NCI-H526 (cell line): Measurements from ENCODE around the gene PRPF4.
A peak's percentile ranks its signal among the peaks of the same experiment; 100 is the strongest.
"Not testable (repeated sequence)": the region's sequence is repeated elsewhere in the genome, so short reads cannot be mapped to it uniquely, and the experiment has no call there.

Experiments
- DNase-seq, 2 experiments: peaks; one replicate each; lab custom pipeline; 2025; lab: John Stamatoyannopoulos, UW

The PRPF4 gene

DNA sequence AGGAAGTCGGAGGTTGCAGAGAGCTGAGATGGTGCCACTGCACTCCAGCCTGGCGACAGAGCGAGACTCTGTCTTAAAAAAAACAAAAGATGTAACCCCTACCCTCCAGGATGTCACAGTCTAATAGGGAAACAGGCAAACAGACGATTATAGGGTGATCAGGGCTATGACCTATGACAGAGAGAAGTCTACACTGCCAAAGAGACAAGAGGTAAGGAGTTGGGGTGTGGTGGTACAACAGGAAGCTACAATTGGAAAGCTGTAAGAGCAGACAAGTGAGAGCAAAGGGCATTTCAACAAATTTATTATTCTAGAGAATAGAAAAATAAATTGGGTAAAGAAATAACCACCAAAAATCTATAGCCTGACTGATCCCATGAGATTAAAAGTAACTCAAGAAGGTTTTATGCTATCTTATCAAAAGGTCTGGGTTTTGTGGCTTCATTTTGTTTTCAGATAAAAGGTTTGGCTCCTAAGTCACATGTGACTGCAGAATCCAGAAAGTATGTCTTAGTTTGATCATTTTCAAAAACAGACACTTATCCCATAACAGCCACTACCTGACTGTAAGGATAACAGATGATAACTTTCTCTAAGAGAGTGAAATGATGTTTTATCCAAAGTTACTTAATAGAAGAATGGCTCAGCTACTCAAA is 7.4 kb upstream of the PRPF4 start:
- no peak for DNase-seq

DNA sequence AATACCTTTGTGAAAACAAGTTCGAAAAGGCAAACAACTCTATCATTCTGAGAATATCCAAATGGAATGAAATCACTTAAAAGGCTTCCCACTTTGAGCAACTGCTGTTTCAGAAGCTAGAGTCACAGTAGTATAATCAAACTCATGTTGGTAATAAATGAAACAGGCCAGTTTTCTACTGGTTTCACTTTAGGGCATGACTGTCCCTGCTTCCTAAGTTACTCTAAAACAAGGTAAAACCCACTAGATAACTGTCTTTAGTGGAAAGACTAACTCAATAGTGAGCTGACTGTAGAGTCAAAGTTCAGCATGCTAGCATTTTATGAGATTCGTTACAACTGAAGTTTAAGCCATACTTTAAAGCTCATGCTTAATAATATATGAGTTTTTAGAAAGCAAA is 6.1 kb upstream of the PRPF4 start:
- no peak for DNase-seq

DNA sequence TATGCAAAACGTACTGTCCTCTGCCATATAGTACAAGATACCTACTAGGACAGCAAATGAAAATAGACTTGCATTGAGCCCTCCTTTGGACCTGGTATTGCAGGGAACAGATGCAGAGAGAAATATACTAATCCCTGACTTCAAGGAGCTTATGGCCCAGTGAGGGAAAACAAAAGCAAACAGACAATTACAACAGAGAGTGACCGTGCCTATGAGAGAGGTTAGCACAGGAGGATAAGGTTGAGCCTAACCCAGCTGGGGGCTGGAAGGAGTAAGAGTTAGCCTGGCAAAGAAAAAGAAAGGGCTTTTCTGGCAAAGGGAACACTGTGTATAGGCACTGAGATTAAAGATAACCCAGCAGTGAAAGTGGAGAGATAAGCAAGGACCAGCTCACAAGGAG is 5.6 kb upstream of the PRPF4 start:
- no peak for DNase-seq

DNA sequence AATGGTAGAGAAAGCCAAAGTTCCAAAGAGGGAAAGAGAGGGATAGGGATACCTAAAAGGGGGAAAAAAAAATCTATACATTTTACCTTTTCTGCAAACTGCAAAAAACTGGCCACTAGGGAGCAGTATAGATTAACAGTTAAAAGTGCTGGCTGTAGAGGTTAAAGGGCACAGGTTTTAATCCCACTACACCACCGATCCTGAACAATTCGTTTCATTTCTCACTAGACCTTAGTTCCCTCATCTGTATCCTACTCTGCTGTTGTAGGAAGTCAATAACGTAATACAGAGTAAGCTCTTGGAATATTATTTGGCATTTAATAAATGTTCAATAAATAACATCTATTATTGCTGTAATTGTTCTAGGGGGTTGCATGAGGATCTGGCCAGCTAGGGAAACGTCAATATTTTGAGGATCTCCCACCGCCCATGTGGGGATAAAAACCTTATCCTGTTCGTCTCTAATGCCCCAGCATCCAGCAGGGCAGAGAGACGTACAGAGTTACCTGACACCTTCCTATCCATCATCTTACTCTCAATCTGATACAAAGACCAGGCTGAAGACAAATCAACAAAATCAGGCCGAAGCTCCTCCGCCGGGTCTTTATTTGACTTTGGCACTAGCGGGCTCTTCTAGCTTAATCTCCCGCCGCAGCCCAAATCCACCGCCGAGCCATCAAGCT is 843 bp upstream of the PRPF4 start:
- DNase-seq: peak; percentile 61 to 65

DNA sequence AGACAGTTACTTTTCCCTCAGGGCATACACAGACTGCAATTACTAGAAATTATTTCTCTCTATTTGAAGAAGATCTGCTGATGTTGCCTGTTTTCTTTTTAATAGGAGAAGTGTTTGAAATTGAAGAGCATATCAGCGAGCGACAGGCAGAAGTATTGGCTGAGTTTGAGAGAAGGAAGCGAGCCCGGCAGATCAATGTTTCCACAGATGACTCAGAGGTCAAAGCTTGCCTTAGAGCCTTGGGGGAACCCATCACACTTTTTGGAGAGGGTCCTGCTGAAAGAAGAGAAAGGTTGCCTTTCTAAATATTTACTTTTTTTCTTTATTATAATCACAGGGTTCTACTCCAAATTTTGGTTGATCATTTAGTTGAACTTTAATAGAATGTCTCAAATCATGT is 3.4 kb downstream of the PRPF4 start:
- DNase-seq: no peak

DNA sequence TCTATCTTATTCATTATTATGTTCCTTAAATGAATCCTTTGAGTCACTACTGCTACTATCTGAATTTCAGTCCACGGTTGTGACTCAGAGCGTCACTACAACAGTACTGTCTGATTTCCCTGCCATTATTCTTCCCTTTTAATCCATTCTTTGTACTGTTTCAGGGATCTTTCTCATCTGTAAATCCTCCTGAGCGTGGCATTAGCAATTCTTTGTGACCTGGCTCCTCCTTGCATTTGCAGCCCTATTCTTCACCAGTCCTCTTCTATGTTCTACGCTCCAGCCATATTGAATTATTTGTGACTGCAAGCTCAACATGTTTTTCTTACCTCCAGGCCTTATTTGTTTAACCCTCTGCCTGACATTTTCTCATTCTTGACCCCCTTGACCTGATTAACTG is 5.9 kb downstream of the PRPF4 start:
- no peak for DNase-seq

DNA sequence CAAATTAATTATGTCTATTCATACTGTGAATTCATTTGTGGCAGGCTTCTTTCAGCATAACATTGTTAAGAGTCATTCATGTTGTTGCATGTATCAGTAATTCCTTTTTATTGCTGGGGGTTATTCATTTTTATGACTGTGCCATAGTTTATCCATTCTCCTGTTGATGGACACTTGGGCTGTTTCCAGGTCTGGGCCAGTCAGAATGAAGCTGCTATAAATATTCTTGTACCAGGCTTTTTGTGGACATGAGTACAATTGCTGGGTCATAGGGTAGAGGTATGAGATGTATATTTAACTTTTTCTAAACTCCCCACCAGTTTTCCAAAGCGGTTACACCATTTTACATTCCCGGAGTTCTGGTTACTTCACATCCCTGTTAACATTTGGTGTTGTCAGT is 13.6 kb downstream of the PRPF4 start:
- no peak for DNase-seq

DNA sequence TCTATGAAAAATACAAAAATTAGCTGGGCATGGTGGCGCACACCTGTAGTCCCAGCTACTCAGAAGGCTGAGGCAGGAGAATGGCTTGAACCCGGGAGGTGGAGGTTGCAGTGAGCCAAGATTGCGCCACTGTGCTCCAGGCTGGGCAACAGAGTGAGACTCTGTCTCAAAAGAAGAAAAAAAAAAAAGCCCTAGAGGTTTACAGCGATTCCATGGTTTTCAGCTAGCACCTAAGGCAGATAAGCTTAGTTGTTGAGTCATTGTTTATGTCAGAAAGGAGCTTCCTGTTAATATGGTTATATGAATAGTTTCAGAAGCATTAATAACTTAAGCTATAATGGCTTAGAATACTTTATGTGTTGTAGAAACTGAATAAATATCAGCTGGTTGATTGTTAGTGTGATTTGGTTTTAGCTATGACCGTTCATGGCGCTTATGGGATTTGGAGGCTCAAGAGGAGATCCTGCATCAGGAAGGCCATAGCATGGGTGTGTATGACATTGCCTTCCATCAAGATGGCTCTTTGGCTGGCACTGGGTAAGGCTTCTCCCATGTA is 14.7 kb downstream of the PRPF4 start:
- DNase-seq: no peak

DNA sequence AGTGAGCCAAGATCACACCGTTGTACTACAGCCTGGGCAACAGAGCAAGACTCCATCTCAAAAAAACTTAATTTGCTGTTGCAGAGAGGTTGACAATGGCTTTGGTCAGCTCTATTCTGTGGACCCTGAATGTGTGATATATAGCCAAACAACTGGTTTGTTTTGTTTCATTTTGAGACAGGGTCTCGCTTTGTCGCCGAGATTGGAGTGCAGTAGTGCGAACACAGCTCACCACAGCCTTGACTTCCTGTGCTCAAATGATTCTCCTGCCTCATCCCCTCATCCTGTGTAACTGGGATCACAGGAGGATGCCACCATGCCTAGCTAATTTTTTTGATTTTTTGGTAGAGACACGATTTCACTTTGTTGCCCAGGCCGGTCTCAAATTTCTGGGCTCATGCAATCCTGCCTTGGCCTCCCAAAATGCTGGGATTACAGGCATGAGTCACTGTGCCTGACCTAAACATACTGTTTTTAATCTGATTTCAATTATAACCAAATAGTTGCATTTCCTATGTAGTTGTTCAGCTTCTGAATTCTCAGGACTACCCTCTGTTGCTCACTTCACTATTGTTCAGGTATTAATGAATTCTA is 17.9 kb downstream of the PRPF4 start:
- DNase-seq: no peak

DNA sequence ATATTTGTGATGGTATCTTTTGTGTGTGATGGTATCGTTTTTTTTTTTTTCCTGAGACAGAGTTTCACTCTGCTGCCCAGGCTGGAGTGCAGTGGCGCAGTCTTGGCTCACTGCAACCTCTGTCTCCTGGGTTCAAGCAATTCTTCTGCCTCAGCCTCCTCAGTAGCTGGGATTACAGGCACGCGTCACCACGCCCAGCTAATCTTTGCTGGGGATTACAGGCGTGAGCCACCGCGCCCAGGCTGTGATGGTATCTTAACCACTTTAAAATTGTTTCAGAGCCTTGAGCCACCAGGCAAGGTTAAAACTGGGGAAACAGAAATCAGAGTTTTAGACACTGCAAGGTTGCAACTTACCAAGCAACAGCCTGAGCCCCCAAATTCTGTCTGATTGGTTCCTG is 20.8 kb downstream of the PRPF4 start:
- not testable (repeated sequence) for DNase-seq

DNA sequence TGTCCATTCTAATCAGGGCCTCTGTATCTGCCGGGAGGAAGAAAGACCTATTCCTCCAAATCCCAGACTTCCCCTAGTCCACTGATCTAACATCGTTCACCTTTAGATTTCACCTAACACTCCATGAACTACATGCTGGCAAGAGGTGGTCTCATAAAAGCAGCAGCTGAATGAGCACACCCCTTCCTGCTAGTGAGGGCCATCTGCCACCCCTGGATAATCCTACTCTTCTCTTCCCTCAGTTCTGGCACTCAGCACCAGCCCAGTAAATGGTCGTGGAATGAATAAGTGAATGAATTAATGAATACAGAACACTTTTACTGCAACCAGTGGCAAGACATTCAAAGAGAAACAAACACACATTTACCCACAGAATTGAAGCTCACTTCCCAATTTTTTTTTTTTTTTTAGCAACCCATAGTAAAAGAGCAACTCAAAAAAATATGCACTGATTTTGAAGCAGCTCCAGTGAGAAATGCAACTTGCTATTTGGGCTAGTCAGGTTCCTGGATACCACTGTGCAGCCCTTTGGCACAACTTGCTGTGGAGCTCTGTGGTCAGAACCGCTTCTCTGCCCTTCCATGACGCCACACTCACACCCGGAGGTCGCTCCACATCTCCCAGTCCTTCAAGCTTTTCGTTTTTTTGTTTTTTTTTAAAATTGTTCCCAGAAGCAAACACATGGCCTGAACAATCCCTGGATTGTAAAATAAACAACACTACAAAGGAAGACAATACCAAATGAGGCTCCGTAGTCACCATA is 21.5 kb downstream of the PRPF4 start:
- no peak for DNase-seq

DNA sequence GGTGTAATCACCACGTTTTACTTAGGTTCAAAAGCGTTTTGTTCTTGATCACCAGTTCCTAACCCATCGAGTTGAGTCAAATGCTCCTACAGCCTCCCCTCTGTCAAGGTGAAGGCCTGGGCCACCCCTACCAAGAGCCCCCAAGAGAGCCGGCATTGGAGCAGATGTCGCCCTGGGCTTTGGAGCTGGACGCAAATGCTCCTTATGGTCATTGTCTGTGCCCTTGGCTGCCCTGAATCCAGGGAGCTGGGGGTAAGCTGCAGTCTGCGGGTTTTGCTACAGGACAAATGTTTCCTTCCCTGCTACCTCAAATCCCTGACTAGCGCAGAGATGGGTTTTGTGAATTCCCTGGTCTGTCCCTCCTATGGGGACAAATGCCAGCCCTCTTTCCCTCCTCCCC is 22.9 kb downstream of the PRPF4 start:
- no peak for DNase-seq

DNA sequence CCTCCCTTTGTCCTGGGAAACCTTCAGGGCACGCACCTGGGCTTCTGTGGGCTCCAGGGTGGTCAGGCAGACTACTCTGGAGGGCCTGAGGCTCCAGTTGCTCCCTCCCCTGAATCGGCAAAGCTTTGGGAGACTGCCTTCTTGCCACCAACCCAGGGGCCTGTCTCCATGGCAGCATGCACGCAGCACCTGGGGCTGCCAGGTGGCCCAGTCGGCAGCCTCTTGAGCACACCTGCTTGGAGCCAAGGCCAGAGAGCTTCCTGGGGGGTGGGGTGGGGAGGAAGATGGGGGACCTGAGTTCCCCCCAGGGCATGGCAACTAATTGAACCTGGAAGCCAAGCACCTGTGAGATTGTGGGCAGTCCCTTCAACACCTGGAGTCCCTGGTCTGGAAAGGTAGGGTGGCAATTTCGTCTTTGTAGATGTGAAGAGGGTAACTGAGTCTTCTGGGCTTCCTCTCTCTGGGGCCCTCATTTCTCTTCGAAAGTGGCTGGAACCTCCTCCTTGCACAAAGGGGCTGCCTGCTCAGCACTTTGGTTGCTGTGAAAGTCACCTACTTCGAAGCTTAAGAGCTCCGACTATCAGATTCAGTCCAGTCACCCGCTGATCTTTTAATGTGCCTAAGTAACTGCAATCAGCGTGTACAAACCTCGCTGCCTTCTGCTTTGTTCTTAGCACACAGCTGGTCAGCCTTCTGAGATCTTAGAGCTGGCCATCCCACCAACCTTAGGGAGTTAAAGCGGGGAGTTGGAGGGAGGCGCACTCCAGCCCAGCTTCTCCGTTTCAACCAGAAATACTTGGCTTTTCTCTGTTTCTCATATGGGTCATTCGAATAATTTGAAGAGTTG is 23.7 kb downstream of the PRPF4 start:
- peak; percentile 11 to 25 for DNase-seq

DNA sequence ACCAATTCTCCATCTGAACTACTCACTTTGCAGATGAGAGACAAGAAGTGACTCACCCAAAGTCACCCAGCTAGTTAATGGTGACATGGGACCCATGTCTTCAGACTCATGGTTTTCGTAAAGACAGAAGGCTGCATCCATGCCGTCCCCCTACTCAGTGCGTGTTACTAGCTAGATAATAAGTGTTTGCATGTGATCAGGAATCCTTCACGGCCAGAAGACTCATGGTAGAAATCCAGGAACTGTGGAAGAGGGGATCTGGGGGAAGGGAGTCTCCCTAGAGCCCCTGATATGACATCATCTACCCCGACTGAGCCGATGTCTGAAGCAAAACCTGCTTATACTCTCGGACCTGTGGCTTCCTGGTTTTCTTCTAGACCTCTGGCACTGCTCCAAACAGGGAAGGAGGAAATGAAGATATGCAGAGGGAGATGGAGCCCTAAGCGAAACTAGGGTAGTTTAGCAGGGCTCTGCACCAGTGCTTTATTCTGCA is 24.4 kb downstream of the PRPF4 start:
- DNase-seq: no peak

DNA sequence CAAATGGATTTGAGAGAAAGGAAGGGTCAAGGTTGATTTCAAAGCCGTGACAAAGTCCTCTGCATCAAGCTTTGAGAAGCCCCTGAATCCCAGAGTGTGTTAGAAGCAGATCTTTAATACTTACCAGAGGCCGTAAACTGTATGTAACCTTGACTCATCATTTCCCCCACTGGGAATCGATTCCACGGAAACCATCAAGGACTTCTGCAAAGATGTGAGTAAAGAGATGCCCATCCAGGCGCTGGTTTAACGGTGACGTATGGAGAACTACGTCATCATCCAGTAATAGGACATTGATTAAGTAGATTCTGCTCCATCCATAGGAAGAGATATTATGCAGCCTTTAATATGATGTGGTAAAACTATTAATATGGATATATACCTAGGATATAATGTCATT is 26.1 kb downstream of the PRPF4 start:
- no peak for DNase-seq

DNA sequence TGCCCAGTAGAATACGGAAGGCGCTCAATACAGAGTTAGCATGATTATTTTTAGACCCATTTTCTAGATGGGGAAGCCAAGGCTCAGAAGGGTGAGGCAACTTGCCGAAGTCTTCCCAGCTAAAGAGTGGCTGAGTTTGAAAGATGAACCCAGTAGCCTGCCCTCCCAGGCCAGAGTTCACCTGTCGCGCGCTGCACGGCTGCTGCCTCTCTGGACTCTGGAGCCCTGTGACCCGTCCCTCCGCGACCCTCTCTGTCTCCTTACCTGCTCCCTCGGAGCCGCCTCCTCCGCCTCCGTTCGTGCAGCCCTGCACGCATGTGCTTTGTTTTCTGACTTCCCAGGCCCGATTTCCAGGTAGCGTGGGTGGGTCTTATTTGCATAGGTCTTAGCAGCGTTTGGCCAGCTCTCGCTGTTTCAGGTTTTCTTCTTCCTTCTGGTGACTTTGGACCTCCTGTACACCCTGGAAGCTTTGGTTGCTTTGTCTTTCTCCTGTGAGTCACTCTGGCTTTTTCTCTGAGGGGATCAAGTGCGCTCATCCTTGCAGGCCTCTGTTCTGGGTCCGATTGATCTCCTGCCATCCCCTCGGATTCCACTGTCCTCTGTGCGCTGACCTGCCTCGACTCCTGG is 27.4 kb downstream of the PRPF4 start, which contains the start of gene RNF183:
Gene RNF183 (minus strand): TSS at position 585 of the 627 bp plus-strand sequence. CDS start 5,192 bp downstream, outside the sequence.
- peak in 1 of 2 experiments; percentile 18 for DNase-seq

DNA sequence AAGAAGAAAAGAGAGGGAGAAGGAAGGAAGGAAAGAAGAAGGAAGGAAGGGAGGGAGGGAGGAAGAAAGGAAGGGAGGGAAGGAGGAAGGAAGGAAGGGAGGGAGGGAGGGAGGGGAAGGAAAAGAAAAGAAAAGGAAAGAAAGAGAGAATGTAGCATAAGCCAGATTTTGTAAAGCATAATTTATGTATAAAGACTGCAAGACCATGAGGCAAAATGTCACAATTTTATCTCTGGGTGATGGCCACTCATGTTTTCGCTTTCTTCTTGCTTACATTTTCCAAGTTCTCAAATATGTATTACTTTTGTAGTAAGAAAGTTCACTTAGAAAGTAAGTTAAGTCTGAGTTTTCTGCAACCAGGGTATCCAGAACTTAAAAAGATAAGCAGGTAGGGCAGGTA is 31.1 kb downstream of the PRPF4 start:
- DNase-seq: no peak

DNA sequence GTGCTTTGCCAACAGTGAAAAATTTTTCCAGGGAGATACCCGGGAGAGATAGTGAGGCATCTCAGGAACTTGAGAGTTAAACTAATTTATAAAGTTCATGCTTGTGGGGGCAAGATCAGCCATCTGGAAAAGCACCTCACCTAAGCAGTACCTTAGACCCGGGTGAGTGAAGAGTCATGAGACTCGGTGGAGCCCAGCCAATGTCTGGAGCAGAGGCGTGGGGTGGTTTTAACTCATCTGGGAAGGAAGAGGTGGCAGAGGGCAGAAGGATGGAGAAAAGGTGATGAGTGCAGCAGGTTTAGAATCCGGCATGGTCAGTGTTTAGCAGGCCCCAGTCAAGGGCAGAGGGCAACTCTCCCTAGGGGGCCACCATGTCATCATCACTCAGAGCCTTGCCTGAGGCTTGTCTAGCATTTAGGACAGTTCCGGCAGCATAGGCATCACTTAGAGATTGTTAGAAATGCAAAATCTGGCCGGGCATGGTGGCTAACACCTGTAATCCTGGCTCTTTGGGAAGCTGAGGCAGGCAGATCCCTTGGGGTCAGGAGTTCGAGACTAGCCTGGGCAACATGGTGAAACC is 32.0 kb downstream of the PRPF4 start:
- DNase-seq: no peak

DNA sequence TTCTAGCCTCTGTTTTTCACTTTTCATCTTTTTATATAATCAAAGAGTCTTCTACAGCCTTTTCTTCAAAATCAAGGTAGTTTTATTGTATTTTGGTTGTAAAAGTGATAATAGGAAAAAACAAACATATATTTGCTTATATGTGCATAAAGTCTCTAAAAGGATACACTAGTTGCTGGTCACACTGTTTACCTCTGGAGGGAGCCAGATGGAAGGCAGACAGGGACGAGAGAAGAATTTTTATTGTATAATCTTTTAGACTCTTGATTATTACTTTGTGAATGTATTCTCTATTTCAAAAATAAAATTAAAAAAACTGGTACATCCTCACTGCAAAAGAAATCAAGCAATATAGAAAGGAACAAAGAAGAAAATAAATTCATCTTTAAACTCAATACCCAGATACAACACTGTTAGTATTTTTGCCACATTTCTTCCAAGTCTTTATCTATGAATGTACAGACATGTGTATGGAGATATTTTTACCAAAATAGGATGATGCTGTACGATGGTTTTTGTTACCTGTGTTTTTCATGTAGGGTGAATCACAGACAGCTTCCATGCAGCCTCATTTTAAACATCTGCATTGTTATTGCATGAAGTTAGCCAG is 33.9 kb downstream of the PRPF4 start:
- peak in 1 of 2 experiments; percentile 27 for DNase-seq

DNA sequence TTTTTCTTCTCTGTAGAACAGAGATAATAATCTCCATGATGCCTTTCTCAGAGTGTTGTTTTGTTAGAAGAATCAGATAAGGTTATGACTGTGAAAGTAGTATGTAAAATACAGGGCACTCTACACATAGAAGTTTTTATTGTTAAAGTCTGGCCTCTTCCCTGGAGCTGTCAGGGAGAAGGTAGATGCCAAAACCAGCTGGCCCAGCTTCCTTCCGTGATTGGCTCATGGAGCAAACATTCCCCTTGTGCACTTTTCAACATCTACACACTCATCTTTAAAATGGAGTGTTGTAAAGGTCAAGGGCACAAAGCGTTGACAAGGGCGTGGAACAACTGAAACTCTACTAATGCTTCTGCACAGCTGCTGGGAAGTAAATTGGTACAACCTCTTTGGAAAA is 35.1 kb downstream of the PRPF4 start:
- DNase-seq: no peak
